Pancreas (tissue), 10 donors: Measurements from ENCODE around the gene CSH1. TPM values are rescaled to one million over a fixed set of nuclear protein-coding genes. Genes with fewer than 3 reads are reported as not detected.
"Not testable (repeated sequence)": the region's sequence is repeated elsewhere in the genome, so short reads cannot be mapped to it uniquely, and the experiment has no call there.

Source experiments
- ATAC-seq, 4 donors: fragments of 200-7000 bp; cut with Tn5 transposase; one replicate each; pipeline versions ENCODE4 v1.8.0 to v1.9.1; 2020; ENCODE audit warnings: mild to moderate bottlenecking in 4 of 4, moderate library complexity in 4 of 4
- DNase-seq, 6 donors: peaks; one replicate each; pipeline ENCODE4 v3.0.0-alpha.2; 2020
- FAIRE-seq: peaks from 2 replicates; lab custom pipeline; 2012; peaks lifted over from hg19 to GRCh38; lab: Jason Lieb, UNC
- H3K27ac ChIP-seq, 4 donors: fragments of 200-600 bp; sonication (generic); 1 replicate in 3 of 4; 2 replicates in 1 of 4; pipeline versions ENCODE4 v1.5.0 to v1.8.0; 2020
- H3K27me3 ChIP-seq, 4 donors: fragments of 200-600 bp; one replicate each; pipeline ENCODE4 v1.8.0; 2021
- H3K36me3 ChIP-seq, 3 donors: fragments of 200-600 bp; sonication (generic) in 1 of 3; one replicate each; pipeline versions ENCODE4 v1.5.0 to v1.8.0; 2020 to 2021
- H3K4me1 ChIP-seq, 3 donors: fragments of 200-600 bp; one replicate each; pipeline ENCODE4 v1.8.0; 2021
- H3K4me3 ChIP-seq, 4 donors: fragments of 200-600 bp; sonication (generic) in 2 of 4; one replicate each; pipeline versions ENCODE4 v1.5.0 to v1.8.0; 2020 to 2021
- H3K9me3 ChIP-seq, 4 donors: fragments of 200-600 bp; one replicate each; pipeline ENCODE4 v1.8.0; 2021
- CTCF ChIP-seq, 4 donors: fragments of 200-600 bp; sonication (generic) in 3 of 4; IDR thresholded peaks; one replicate each; pipeline versions ENCODE4 v1.5.0 to v1.8.0; 2021; ENCODE audit warnings: antibody characterized with exemption in 4 of 4
- WGBS, 2 donors: extraction: QIAGEN DNeasy Blood & Tissue Kit; methylation state at CpG; one replicate each; pipeline ENCODE4 v1.1.7; 2013; 5-methylcytosine and 5-hydroxymethylcytosine counted together
- intact Hi-C, 3 donors: fragments of 100-400 bp; cut with DNase I; formaldehyde crosslinking; loops; one replicate each; pipeline versions ENCODE4 v1.11.1 to v1.14.2; 2022
- polyA plus RNA-seq, 2 donors: library from polyadenylated mRNA; stranded (reverse); fragments of 200-250 nt; gene quantifications; one replicate each; pipeline ENCODE4 v1.2.3, GENCODE V29; 2013
- total RNA-seq, 6 donors: library from RNA; stranded (reverse); fragmentation: NEBNext Ultra II Directional in 4 of 6; extraction: Animal tissue kit (Norgen Biotek cat#: 25700) in 4 of 6; gene quantifications; one replicate each; pipeline versions ENCODE4 v1.2.1 to v1.2.4, GENCODE V29; 2021 to 2023
- donor health status: healthy with polysubstance abuse.
- donor health status: DM: no; HTN: no; CAD: no; lungs with moderate emphysema.
- donor health status: DM: no; HTN: no; CAD: no.
- donor health status: control.
- donor health status: control.
- donor health status: Bipolar disorder and iron deficiency.
- donor health status: DM: yes; HTN: yes; CAD: no.
- donor health status: DM: no; HTN: no; CAD: no.
- donor health status: DM: no; HTN: no; CAD: no.
- donor health status: DM: yes; HTN: yes; CAD: no.

Gene CSH1
- total and polyA plus RNA-seq, 8 donors: not detected

- no peaks in the 10 kb centered on the region for H3K27me3 ChIP-seq
- FAIRE-seq (no peak), ATAC-seq (no peak), DNase-seq (no peak)
- H3K9me3 ChIP-seq: no peaks in the 10 kb centered on the region
- intact Hi-C loops: no loop called here
- no peaks in the 10 kb centered on the region for H3K4me1 ChIP-seq
- H3K4me3 ChIP-seq: no peak overlapping the region
- WGBS, 2 donors: 56 to 84% methylated on average over 3 of the region's 3 CpGs
- H3K27ac ChIP-seq: no peak overlapping the region
- no peaks in the 10 kb centered on the region for H3K36me3 ChIP-seq
- TF ChIP-seq CTCF (IDR thresholded peaks at IDR 0.05): no peak
These were observed 37.1 kb downstream of the CSH1 start for GRCh38 chr17:63859257-63859656.

GRCh38 chr17:63856425-63856824 is 39.9 kb downstream of the CSH1 start:
- H3K9me3 ChIP-seq, H3K36me3 ChIP-seq, intact Hi-C loops, H3K27me3 ChIP-seq, DNase-seq, H3K4me1 ChIP-seq, ATAC-seq, FAIRE-seq, H3K4me3 ChIP-seq, H3K27ac ChIP-seq: not testable (repeated sequence)
- 83 to 87% methylated on average over 8 of the region's 8 CpGs for WGBS, 2 donors

- intact Hi-C loops: no loop called here
- 78 to 79% methylated on average over 8 of the region's 8 CpGs for WGBS, 2 donors
- TF ChIP-seq CTCF (IDR thresholded peaks at IDR 0.05): no peak
- no peak overlapping the region for H3K27ac ChIP-seq
- DNase-seq (no peak), FAIRE-seq (no peak), ATAC-seq (no peak)
- no peak overlapping the region for H3K4me3 ChIP-seq
- no peaks in the 10 kb centered on the region for H3K9me3 ChIP-seq
- H3K27me3 ChIP-seq: no peaks in the 10 kb centered on the region
- H3K4me1 ChIP-seq: no peaks in the 10 kb centered on the region
- no peaks in the 10 kb centered on the region for H3K36me3 ChIP-seq
These were observed 41.2 kb downstream of the CSH1 start for GRCh38 chr17:63855185-63855584.

- DNase-seq: no peak
- TF ChIP-seq CTCF (IDR thresholded peaks at IDR 0.05): no peak
- Histone ChIP-seq H3K9me3 (no peaks in the 10 kb centered on the region), H3K36me3 (no peaks in the 10 kb centered on the region), H3K27me3 (no peaks in the 10 kb centered on the region), H3K4me3 (no peak overlapping the region), H3K27ac (no peak overlapping the region), H3K4me1 (no peaks in the 10 kb centered on the region)
- intact Hi-C loops: no loop called here
- no peak for FAIRE-seq
- WGBS, 2 donors: 44 to 48% methylated on average over 5 of the region's 5 CpGs
- no peak for ATAC-seq
These were observed 41.7 kb downstream of the CSH1 start for GRCh38 chr17:63854709-63855108.

- no peak for FAIRE-seq
- 88 to 92% methylated on average over 2 of the region's 2 CpGs for WGBS, 2 donors
- ATAC-seq: no peak
These were observed 43.1 kb downstream of the CSH1 start for GRCh38 chr17:63853260-63853659.

More at GRCh38 chr17:63853260-63853659, 43.1 kb downstream of the CSH1 start:
- no peaks in the 10 kb centered on the region for H3K9me3 ChIP-seq
- H3K36me3 ChIP-seq: no peaks in the 10 kb centered on the region
- no peak for DNase-seq
- H3K4me3 ChIP-seq: no peak overlapping the region
- no peaks in the 10 kb centered on the region for H3K27me3 ChIP-seq
- TF ChIP-seq CTCF (IDR thresholded peaks at IDR 0.05): no peak
- peaks cover 0 to 3% (median 0%) of the 10 kb centered on the region in 3 donors for H3K4me1 ChIP-seq
- intact Hi-C loops: no loop called here
- no peak overlapping the region for H3K27ac ChIP-seq
